NCI-H1417 (cell line): ENCODE measurements around the gene OR5L2.
"Not testable (repeated sequence)": the region's sequence is repeated elsewhere in the genome, so short reads cannot be mapped to it uniquely, and the experiment has no call there.

ENCODE experiments used
- DNase-seq, 3 experiments: peaks; one replicate each; lab custom pipeline; 2025; lab: John Stamatoyannopoulos, UW

The OR5L2 gene

GRCh38 chr11:55826919-55827318, at the start of gene OR5L2:
OR5L2 (plus strand) TSS chr11:55827219; CDS start chr11:55827219, 0 bp downstream.
- no peak for DNase-seq

GRCh38 chr11:55791606-55792005, 35.4 kb upstream of the OR5L2 start:
- DNase-seq = no peak

- DNase-seq = no peak
Measured at GRCh38 chr11:55793321-55793720, 33.7 kb upstream of the OR5L2 start.

- no peak for DNase-seq
Measured at GRCh38 chr11:55795256-55795655, 31.8 kb upstream of the OR5L2 start, which contains the start of gene OR5D14. OR5D14 (plus strand) TSS chr11:55795556; CDS start chr11:55795556, 0 bp downstream.

GRCh38 chr11:55806248-55806647, 20.8 kb upstream of the OR5L2 start:
- DNase-seq = no peak

GRCh38 chr11:55811067-55811466, 16.0 kb upstream of the OR5L2 start, which contains the start of gene OR5L1:
OR5L1 (plus strand) TSS chr11:55811367; CDS start chr11:55811467, 100 bp downstream.
- DNase-seq = no peak

- DNase-seq = no peak
Measured at GRCh38 chr11:55819330-55819729, 7.7 kb upstream of the OR5L2 start, which contains the start of gene OR5D18. OR5D18 (plus strand) TSS chr11:55819630; CDS start chr11:55819630, 0 bp downstream.

GRCh38 chr11:55838452-55838851, 11.4 kb downstream of the OR5L2 start, which contains the start of gene OR5D16:
OR5D16 (plus strand) TSS chr11:55838752; CDS start chr11:55838752, 0 bp downstream.
- no peak for DNase-seq

GRCh38 chr11:55847453-55847852, 20.4 kb downstream of the OR5L2 start:
- no peak for DNase-seq

- no peak for DNase-seq
Measured at GRCh38 chr11:55849037-55849436, 22.0 kb downstream of the OR5L2 start.

- DNase-seq = no peak
Measured at GRCh38 chr11:55852141-55852540, 25.1 kb downstream of the OR5L2 start.

GRCh38 chr11:55854704-55855103, 27.7 kb downstream of the OR5L2 start:
- no peak for DNase-seq

- not testable (repeated sequence) for DNase-seq
Measured at GRCh38 chr11:55867354-55867753, 40.3 kb downstream of the OR5L2 start.

- DNase-seq = not testable (repeated sequence)
Measured at GRCh38 chr11:55872731-55873130, 45.7 kb downstream of the OR5L2 start.

- not testable (repeated sequence) for DNase-seq
Measured at GRCh38 chr11:55873146-55873545, 46.1 kb downstream of the OR5L2 start.
